ENCODE data around the gene ELL.
"Not testable (repeated sequence)": the region's sequence is repeated elsewhere in the genome, so short reads cannot be mapped to it uniquely, and the experiment has no call there.

Gene ELL

DNA sequence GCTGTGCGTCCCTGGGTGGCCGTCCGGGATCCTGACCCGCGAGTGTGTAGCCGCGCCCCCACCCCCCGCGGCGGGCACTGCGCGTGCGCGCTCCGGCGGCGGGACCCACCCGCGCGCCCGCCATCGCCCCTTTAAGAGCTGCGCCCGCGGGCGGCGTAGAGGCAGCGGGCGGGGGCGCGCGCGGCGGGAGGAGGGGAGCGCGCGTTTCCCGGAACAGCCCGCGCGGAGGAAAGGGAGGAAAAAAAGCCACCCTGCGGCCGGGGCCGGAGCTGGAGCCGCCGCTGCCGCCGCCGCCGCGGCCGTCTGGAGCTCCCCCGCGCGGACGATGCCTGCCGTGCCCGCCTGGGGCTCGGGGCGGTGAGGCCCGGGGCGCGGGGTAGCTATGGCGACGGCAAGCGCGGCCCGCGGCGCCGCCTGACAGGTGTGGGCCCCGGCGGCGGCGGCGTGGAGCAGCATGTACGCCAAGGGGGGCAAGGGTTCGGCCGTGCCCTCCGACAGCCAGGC lies 102.6 kb downstream of the ELL start, which contains the start of gene SSBP4:
SSBP4 (plus strand) TSS at position 204 of the 504 bp plus-strand sequence; CDS start at position 455, 251 bp downstream.
- DNase-seq: peak; percentile 88

DNA sequence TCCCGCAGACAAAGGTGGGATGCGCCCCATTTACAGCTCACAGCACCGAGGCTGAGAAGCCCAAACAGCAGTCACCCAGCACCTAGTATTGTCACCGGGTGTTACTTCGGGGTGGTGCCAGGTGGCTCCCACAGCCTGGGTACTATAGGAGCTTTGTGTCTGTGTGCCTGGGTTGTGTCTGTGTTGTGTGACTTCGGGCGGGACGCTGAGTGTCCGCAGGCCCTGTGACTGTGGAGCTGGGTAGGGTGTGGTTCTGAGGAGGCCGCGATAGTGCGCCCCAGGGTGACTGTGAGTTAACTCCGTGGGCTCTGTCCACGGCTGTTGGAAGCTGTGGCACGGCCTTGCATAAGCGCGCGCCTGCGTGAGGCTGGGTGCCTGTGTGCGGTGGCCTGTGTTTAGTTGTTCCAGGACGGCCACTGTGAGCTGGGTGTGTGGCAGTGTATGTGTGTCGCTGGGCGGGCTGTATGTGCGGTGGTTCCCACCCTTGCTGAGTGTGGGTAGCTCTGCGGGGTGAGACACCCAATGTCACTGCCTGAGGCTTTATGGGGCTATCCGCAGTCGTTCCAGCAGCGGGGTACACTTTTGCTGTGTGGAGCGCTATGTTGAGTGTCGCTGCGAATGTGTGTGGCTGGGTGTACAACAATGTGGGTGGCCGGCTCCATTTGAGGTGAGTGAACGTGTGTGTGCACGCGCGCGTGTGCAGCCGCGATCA lies 103.2 kb downstream of the ELL start:
- DNase-seq: peak; percentile 76

DNA sequence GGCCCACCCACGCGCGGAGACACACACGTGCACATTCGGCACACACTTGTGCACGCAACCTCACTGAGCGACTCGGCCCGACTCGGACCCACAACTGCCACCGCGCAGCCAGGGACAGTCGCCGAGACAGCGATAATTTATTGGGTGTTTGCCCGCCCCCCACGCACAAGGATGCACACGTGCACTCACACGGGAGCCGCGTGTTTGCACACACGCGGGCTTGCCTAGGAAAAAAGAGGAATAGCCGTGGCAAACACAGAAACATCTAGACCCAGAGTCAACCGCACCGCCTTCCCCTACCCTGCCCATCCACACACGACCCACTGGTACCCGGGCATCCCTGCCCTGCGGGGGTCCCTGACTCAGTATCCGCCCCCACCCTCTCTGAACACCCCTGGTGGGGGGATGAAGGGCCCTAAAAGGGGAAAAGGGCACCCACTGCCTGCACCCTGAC lies 103.8 kb downstream of the ELL start:
- no peak for DNase-seq

DNA sequence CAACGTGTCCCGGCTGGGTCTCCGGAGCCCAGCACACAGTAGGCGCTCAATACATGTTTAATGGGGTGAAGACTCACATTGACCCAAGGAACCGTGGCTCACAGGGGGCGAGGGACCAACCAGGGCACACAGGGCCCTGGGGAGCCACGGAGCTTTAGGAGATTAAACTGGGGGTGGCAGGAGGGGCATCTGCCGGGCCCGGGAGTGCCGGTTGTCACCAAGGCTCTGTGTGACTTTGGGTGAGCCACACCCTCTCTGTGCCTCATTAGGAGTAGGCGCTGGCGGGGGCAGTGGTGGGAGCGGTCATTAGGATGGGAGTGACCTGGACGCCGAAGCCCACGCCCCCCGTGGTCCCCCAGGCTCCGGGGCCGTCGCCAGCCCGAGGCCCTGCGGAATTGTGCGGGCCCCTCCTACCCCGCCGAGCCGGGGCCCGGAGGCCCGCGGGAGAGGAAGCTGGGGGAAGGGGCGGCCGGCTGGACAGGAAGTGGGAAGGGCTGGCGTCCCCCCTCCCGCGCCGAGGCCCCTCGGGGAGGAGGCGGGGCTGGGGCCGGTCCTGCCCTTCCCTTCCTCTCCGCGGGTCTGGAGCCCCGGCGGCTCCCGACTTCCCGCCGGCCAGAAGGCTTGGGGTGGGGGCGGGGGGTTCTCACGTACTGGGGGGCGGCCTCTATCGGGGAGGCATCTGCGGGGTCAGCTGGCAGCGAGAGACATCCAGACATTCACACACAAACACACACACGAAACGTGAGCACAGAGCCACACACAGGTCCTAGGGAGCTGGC lies 104.4 kb downstream of the ELL start:
- DNase-seq: peak; percentile 87

DNA sequence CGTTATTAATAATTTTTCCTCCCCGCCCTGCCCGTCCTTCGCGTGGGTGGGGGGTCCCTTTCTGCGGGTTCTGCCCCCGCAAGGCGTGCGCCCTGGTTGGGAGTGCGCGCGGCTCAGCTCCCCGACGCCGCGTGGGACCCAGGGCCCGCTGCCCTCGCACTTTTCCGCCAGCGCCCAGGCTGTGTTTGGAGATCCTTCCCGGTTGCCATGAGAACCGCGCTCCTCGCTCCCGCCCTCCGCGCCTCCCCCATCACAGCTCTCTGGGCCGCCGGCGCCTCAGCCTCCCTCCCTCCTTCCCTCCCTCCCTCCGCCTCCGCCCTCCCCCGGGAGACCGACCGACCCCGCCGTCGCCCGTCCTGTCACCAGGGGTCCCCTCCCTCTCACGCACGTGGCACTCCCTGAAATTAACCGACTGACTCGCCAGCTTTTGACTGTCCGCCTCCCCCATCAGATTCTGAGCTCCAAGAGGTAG lies 105.1 kb downstream of the ELL start:
- peak; percentile 94 for DNase-seq

DNA sequence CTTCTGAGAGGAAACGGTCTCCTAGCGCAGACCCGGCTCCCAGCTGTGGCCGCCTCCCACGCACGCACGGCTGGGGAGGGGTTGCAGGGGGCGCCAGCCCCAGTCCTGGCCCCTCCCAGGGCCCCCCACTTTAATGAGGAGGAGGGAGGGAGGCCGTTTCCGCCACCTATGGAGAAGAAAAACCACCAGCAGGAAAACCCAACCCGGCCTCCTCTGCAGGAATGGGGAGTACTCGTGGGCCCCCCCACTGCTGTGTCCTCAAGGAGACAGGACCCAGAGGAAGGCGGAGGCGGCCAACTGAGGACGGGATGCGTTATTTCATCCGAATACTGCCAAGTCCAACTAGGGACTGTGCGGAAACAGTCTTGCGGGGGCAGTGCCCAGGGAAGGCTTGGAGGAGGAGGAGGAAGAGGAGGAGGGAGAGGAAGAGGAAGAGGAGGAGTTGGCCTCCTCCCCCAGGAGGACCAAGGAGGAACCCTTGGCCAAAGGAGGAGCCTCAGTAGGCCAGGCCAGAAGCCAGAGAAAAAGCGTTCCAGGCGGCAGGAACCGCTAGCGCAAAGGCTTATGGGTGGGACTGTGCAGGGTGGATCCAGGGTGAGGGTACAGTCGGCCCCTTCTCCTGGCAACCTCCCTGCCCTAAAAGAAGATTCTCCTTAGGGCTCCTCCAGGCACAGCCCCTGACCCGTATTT lies 106.5 kb downstream of the ELL start:
- DNase-seq: peak; percentile 77

DNA sequence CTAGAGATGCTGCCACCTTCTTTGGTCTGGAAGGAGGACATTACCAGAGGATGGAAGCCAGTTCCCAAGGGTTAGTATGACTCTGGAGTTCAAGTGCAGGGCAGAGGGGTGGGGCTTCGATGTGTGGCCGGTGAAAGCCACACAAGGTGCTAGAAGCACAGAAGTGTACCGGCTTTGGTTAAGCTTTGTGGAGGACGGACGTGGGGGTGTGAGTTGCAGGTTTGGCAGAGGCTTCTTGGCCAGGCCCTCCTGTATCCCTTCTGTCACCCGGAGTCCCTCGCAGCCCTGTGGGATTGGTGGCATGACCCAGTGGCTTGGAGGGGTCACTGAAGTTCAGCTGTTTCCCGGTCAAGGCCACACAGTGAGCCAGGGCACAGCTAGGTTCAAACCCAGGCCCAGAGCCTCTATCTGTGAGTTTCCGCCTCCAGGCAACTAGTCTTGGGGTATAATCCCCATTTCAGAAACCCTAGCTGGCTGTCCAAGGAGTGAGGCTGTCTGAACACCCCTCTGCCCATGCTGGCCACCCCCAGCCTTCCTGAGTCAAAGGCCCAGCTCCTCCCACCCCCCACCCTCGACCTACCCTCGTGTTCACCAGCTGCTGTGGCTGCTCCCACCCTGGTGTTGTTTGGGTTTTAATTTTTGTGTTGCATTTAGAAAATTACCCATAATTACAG lies 107.2 kb downstream of the ELL start:
- peak; percentile 66 for DNase-seq

DNA sequence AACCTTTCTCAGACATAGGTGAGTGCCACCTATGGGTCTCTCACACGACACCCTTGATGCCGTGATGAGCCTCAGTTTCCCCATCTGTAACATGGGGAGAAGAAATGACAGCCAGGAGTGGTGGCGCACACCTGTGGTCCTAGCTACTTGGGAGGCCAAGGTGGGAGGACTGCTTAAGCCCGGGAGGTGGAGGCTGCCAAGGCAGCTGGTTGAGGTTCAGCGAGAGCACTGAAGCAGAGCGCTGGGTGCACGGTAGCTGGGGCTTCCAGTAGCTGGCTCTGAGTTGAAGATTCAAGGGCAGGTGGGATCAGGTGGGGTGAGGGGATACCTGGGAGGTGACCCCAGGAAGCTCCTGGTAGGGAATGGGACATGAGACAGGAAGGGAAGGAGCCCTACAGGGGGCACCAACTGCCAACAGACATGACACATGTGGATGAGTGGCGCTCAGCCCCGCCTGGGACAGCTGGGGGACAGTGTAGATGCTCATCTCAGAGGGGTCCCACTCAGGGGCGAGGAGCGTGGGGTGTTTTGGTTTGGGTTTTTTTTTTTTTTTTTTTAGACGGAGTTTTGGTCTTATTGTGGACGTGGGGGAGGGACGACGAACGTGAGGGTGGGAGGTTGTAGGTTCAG lies 109.1 kb downstream of the ELL start:
- DNase-seq: no peak

DNA sequence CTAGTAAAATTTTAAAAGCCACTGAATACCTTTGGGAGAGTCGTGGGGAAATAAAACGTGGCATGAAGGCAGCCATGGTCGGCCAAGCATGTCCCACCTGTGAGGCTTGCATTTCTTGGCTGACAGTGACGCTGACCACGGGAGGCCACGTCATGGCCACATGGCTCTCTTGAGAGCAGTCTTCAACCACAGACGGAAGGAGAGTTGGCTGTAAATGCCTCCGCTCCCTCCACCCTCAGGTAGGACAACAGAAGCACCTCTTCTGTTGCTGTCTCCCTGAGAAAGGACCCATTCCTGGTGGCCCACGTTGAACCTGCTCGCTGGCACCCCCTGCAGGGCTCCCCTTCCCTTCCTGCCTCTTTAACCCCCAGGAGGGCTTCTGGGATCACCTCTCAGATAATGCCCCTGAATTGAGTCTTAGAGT lies 113.8 kb downstream of the ELL start:
- peak; percentile 80 for DNase-seq

DNA sequence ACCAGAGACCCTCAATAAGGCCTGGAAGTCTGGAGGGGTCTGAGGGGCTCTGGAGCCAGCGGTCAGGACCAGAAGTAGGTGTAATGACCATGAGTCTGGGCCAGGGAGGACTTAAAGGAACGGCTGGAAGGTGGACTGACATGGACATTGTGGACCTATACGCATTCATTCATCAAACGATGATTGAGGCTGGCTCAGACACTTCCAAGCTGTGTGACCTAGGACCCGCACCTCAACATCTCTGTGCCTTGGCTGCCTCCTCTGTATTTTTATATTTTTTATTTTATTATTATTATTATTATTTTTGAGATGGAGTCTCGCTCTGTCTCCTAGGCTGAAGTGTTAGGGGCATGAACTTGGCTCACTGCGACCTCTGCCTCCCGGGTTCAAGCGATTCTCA lies 115.1 kb downstream of the ELL start:
- DNase-seq: no peak

DNA sequence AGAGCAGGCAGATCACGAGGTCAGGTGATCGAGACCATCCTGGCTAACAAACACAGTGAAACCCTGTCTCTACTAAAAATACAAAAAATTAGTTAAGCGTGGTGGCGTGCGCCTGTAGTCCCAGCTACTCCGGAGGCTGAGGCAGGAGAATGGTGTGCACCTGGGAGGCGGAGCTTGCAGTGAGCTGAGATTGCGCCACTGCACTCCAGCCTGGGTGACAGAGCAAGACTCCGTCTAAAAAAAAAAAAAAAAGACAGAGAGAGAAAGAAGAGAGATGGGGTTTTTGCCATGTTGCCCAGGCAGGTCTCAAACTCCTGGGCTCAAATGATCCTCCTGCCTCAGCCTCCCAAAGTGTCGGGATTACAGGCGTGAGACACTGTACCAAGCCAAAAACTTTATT lies 116.1 kb downstream of the ELL start:
- not testable (repeated sequence) for DNase-seq

DNA sequence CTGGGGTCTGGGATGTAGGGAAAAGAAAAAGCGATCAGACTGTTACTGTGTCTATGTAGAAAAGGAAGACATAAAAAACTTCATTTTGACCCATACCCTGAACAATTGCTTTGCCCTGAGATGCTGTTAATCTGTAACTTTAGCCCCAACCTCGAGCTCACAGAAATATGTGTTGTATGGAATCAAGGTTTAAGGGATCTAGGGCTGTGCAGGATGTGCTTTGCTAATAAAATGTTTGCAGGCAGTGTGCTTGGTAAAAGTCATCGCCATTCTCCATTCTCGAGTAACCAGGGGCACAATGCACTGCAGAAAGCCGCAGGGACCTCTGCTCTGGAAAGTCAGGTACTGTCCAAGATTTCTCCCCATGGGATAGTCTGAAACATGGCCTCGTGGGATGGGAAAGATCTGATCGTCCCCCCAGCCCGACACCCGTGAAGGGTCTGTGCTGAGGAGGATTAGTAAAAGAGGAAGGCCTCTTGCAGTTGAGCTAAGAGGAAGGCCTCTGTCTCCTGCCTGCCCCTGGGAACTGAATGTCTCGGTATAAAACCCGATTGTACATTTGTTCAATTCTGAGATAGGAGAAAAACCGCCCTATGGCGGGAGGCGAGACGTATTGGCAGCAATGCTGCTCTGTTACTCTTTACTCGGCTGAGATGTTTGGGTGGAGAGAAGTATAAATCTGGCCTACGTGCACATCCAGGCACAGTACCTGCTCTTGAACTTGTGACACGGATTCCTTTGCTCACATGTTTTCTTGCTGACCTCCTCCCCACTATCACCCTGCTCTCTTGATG lies 119.2 kb downstream of the ELL start:
- DNase-seq: not testable (repeated sequence)

DNA sequence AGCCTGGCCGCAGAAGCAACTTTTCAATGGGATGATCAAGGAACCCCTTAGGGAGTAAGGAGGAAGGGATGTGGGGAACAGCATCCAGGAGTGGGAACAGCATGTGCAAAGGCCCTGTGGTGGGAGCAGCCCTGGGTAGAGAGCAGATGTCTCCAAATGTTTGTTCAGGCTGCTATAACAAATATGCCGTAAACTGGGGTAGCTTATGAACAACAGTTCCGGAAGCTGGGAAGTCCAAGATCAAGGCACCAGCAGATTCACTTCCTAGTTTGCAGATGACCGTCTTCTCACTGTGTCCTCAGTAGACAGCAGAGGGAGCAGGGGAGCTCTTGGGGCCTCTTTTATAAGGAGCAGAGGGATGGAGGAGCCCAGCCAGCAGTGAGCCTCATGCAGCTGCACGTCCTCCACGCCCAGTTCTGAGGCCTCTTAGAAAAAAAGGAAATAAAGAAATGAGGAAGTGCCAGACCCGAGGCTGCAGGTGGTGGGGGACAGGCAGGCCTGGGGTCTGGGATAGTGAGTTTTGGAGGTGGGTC lies 120.2 kb downstream of the ELL start:
- peak; percentile 96 for DNase-seq

DNA sequence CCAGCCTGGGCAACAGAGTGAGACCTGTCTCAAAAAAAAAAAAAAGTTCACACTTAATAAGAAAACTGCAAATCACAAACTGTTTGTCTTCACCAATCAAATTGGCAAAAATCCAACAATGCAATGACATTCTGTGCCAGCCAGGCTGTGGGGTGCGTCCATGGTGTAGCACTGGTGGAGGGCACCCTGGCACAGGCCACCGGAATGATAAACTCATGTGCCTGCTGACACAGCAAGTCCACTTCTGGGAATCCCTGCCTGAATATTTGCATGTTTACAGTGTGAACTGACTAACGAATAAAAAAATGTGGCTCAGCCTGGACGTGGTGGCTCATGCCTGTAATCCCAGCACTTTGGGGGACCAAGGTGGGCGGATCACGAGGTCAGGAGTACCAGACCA lies 122.9 kb downstream of the ELL start:
- peak; percentile 83 for DNase-seq

DNA sequence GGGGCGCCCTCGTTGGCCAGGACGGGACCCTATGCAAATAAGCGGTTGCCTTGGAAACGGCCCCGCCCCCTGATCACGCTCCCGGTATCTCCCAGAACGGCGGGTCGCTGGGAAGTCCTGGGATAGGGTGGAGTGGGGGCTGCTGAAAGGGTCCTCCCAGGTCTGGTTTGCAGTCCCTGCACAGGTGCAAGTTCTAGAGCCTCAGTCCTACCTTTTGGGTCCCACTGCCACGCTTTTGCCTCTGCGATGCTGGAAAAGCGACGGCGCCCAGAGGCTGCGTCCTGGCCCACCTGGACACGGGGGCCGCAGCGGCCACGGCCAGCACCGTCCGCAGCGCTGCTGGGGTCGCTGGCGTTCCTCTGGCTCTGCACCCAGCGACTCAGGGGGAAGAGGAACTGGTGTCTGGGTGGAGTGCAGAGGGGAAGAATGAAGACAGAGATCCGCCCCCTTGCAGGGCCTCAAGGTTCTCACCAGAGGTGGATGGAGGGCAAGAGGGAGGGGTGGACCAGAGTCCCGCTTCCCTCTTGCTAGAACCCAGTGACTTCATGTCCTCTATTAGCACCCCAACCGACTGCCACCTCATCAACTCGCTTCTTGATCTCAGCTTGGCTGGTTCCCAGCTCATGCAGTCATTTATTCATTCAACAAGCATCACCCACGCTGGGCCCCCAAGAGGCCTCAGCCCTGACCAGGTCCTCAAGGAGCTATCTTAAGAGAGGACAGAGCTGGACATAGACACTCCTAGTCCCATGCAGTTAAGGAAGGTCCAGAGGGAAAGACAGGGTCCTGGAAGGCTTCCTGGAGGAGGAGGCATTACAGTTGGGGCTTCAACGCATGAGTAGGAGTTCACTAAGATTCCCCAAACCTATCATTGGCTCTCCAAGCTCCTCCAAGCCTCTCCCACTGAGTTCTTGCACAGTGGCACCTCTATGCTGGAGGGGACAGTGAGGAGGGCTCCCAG lies 124.3 kb downstream of the ELL start, which contains the start of gene LRRC25:
LRRC25 (minus strand) TSS at position 381 of the 961 bp plus-strand sequence. CDS start 659 bp downstream, outside the sequence.
- DNase-seq: peak; percentile 80

DNA sequence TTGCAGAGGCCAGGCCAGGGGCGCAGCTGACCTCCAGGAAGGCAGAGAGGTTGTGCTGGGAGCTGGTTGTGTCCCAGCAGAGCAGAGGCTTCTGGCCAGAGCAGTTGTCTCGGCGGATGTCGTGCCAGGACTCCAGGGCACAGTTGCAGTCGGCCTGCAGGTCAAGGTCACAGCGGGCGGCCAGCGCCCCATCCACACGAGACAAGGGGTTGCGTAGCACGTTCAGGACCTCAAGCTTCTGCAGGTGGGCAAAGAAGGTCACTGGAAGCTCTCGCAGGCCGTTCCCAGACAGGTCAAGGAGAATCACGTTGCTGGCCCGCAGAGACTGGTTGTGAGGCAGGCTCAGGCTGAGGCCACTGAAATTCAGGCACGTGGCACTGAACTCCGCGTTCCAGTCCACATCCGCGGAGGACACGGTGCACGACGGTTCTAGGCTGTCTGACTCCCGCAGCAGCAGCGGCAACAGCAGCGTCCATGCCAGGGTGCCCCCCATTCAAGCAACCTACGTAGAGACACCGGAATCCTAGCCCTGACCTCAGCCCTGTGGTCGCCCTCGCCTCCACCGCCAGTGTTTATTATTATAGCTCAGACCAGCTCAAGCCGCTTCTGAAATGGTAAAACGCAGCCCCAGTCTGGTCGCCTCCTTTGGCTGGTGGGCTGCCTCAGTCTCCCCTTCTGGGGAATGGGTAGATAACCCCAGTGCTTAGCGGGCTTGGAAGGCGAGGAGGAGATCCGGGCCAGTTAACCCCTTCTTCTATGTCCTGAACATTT lies 125.2 kb downstream of the ELL start:
- DNase-seq: no peak

DNA sequence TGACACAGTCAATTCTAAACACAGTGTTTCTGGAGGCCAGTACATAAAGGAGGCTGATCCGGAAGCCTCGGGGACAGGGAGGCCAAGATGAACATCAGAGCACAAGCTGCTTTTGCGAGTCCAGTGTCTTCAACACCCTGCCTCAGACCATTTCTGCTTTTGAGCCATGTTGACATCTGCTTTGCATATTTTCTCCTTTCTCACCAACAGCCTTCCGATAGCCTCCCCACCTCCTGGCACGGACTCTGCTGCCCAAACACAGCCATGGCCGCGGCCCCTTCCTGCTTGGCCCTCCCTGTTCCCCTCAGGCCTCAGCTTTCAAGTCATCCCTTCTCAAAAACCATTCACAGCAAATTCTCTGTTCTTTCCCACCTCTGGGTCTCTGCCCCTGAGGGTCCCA lies 128.0 kb downstream of the ELL start:
- no peak for DNase-seq

DNA sequence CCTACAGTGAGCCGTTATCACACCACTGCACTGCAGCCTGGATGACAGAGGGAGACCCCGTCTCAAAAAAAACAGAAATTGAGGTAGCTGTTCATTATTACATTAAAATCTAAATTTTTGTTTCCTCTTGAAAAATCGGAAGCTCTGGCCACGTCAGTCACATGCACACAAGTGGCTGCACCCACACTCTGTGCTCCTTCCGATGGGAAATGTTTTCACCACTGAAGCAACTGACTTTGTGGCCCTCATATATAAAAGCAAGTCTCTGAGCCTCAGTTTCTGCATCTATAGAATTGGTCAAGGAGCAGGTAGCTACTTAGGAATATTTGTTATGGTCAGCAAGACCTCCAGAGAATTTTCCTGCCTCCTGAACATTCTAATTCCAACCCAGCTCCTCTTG lies 128.9 kb downstream of the ELL start:
- DNase-seq: no peak

All from hematopoietic multipotent progenitor cell treated with erythropoietin and hydrocortisone succinate and interleukin-3 and kit ligand, for 6 days (in vitro differentiated cells).